Neural cell (in vitro differentiated cells): ENCODE results near the gene BHLHE23. TPM values are rescaled to one million over a fixed set of nuclear protein-coding genes. Genes with fewer than 3 reads are reported as not detected.

Source experiments
- H2AFZ ChIP-seq: fragments of 200-600, 300-800 bp; sonication (generic), shearing (Covaris generic); 2 replicates; pipeline ENCODE4 v1.6.0; 2014; ENCODE audit warnings: low read depth, mild to moderate bottlenecking, antibody characterized with exemption, low read length, moderate library complexity
- H3F3A ChIP-seq: fragments of 200-600 bp; shearing (Covaris generic); 2 replicates; pipeline ENCODE4 v1.6.1; 2016; ENCODE audit warnings: mild to moderate bottlenecking, moderate library complexity, mixed read lengths, antibody characterized with exemption, low read length; ENCODE audit not compliant: insufficient read depth, poor library complexity, severe bottlenecking
- H3K27ac ChIP-seq: fragments of 200-600, 300-800 bp; sonication (generic), shearing (Covaris generic); 2 replicates; pipeline ENCODE4 v1.5.1; 2014; ENCODE audit warnings: mild to moderate bottlenecking, low read length, moderate library complexity
- H3K27me3 ChIP-seq: fragments of 300-800, 200-600 bp; sonication (generic), shearing (Covaris generic); 2 replicates; pipeline ENCODE4 v1.6.0; 2014; ENCODE audit warnings: mild to moderate bottlenecking, low read depth, low read length, moderate library complexity; ENCODE audit not compliant: insufficient read depth
- H3K36me3 ChIP-seq: fragments of 300-800, 200-600 bp; sonication (generic), shearing (Covaris generic); 2 replicates; pipeline ENCODE4 v1.5.1; 2014; ENCODE audit warnings: mild to moderate bottlenecking, antibody characterized with exemption, low read length, moderate library complexity; ENCODE audit not compliant: insufficient read depth
- H3K4me2 ChIP-seq: fragments of 300-800, 200-600 bp; sonication (generic), shearing (Covaris generic); 2 replicates; pipeline ENCODE4 v1.6.0; 2014; ENCODE audit warnings: mild to moderate bottlenecking, low read length
- H3K4me3 ChIP-seq: fragments of 300-800, 200-600 bp; sonication (generic), shearing (Covaris generic); 2 replicates; pipeline ENCODE4 v1.5.1; 2014; ENCODE audit warnings: mild to moderate bottlenecking, low read length, moderate library complexity
- H3K79me2 ChIP-seq: fragments of 200-600 bp; shearing (Covaris generic); replicated peaks from 2 replicates; pipeline ENCODE4 v1.6.0; 2014; ENCODE audit warnings: mild to moderate bottlenecking, low read length, moderate library complexity; ENCODE audit not compliant: insufficient read depth
- H3K9ac ChIP-seq: fragments of 300-800, 200-600 bp; sonication (generic), shearing (Covaris generic); 2 replicates; pipeline ENCODE4 v1.6.1; 2016; ENCODE audit warnings: mild to moderate bottlenecking, low read length, mixed read lengths
- H3K9me2 ChIP-seq: fragments of 200-600 bp; shearing (Covaris generic); 2 replicates; pipeline ENCODE4 v1.6.1; 2016; ENCODE audit warnings: mild to moderate bottlenecking, low read length, mixed read lengths; ENCODE audit not compliant: insufficient read depth
- H3K9me3 ChIP-seq: fragments of 200-600, 300-800 bp; sonication (generic), shearing (Covaris generic); 2 replicates; pipeline ENCODE4 v1.6.1; 2016; ENCODE audit warnings: mild to moderate bottlenecking, mixed run types, low read length, moderate library complexity, mixed read lengths
- H4K20me1 ChIP-seq: fragments of 200-600 bp; shearing (Covaris generic); 2 replicates; pipeline ENCODE4 v1.6.1; 2016; ENCODE audit warnings: mild to moderate bottlenecking, mixed run types; ENCODE audit not compliant: insufficient read depth
- EP300 ChIP-seq: fragments of 450-650 bp; conservative IDR thresholded peaks from 2 replicates; pipeline ENCODE4 v1.6.1; 2014; ENCODE audit warnings: antibody characterized with exemption, mild to moderate bottlenecking, moderate library complexity; ENCODE audit not compliant: poor library complexity, severe bottlenecking
- EZH2 ChIP-seq: fragments of 200-600, 300-800 bp; shearing (Covaris generic), sonication (generic); IDR thresholded peaks from 2 replicates; pipeline ENCODE4 v1.6.1; 2014; ENCODE audit warnings: antibody characterized with exemption, low read length, borderline replicate concordance, mild to moderate bottlenecking; ENCODE audit not compliant: insufficient read depth, poor library complexity, severe bottlenecking
- MXI1 ChIP-seq: fragments of 450-650 bp; conservative IDR thresholded peaks from 2 replicates; pipeline ENCODE4 v1.6.1; 2014; ENCODE audit warnings: antibody characterized with exemption, mild to moderate bottlenecking; ENCODE audit not compliant: poor library complexity, severe bottlenecking
- POLR2AphosphoS5 ChIP-seq: IDR thresholded peaks from 2 replicates; pipeline ENCODE4 v1.6.1; 2012
- RAD21 ChIP-seq: fragments of 450-650 bp; conservative IDR thresholded peaks from 2 replicates; pipeline ENCODE4 v1.6.1; 2014; ENCODE audit warnings: antibody characterized with exemption, mild to moderate bottlenecking, moderate library complexity
- SMC3 ChIP-seq: fragments of 450-650 bp; conservative IDR thresholded peaks from 2 replicates; pipeline ENCODE4 v1.6.1; 2014; ENCODE audit warnings: antibody characterized with exemption, mild to moderate bottlenecking, moderate library complexity; ENCODE audit not compliant: poor library complexity
- TAF1 ChIP-seq: IDR thresholded peaks from 2 replicates; pipeline ENCODE4 v1.6.1; 2012; ENCODE audit warnings: low read depth
- polyA plus RNA-seq: library from polyadenylated mRNA; depleted of rRNA; stranded (reverse); fragments of >200 nt; gene quantifications from 2 replicates; pipeline ENCODE4 v1.2.3, GENCODE V29; 2014
- TF ChIP-seq, protein P1 (sequence below): fragments of 450-650 bp; IDR thresholded peaks from 2 replicates; pipeline ENCODE4 v1.5.1; 2014; ENCODE audit warnings: antibody characterized with exemption, mild to moderate bottlenecking, moderate library complexity; ENCODE audit not compliant: poor library complexity, severe bottlenecking
- TF ChIP-seq, protein P2 (sequence below): IDR thresholded peaks from 2 replicates; pipeline ENCODE4 v1.6.1; 2012; ENCODE audit warnings: borderline replicate concordance

BHLHE23 gene
- polyA plus RNA-seq, 1 donor from 2014 or later: not detected

DNA sequence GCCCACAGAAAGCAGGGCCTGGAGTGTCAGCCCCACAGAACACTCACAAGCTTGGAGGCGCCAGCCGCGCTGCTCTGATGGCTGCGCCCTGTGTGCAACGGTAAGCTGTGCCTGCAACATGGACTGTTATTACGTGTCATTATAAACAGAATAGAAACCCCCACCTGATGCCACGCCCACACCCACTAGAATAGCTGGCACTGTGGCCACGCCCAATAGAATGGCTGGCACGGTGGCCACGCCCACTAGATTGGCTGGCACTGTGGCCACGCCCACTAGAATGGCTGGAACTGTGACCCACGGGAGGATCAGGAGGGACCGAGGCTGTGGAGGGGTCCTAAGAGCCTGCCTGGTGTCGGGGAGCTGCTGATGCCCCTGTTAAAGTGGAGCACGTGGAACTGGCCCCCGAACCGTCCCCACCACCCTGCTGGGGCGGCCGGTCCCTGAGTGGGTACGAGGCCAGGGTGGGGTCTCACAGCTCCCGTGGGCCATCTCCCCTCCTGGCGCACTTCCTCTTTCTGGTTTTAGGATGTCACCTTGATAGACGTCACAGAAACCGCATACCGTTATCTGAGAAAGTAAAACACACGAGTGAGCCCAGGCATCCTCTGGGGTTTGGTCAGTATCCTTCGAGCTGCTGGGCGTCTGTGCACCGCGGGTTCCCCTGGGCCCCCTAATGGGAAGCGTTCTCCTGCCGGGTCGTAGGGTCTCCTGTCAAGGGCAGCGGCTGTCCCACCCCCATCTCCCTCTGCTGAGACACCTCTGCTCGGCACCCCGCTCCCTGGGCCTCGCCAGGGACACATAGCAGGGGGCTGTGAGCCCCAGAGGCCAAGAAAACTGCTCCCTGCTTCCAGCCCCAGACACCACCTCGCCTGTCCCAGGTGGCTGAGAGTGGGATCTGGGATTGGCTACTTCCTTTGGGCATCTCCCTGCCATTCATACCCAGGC lies 28.9 kb downstream of the BHLHE23 start:
- no peaks in the 10 kb centered on the region for H4K20me1 ChIP-seq
- no peaks in the 10 kb centered on the region for H3K9me3 ChIP-seq
- peaks cover 17% of the 10 kb centered on the region for H3K27me3 ChIP-seq
- no peak overlapping the region for H3K27ac ChIP-seq
- no peaks in the 10 kb centered on the region for H3K36me3 ChIP-seq
- no peaks in the 10 kb centered on the region for H3K9me2 ChIP-seq
- no peak overlapping the region for H3K4me2 ChIP-seq
- H3K4me3 ChIP-seq: no peak overlapping the region
- H2AFZ ChIP-seq: no peak overlapping the region
- H3F3A ChIP-seq: no peaks in the 10 kb centered on the region
- H3K9ac ChIP-seq: no peak overlapping the region
- no peaks in the 10 kb centered on the region for H3K79me2 ChIP-seq
- TF ChIP-seq TAF1 (no peak), EP300 (no peak), SMC3 (no peak), MXI1 (no peak), POLR2AphosphoS5 (no peak)
- TF ChIP-seq, protein P1, sequence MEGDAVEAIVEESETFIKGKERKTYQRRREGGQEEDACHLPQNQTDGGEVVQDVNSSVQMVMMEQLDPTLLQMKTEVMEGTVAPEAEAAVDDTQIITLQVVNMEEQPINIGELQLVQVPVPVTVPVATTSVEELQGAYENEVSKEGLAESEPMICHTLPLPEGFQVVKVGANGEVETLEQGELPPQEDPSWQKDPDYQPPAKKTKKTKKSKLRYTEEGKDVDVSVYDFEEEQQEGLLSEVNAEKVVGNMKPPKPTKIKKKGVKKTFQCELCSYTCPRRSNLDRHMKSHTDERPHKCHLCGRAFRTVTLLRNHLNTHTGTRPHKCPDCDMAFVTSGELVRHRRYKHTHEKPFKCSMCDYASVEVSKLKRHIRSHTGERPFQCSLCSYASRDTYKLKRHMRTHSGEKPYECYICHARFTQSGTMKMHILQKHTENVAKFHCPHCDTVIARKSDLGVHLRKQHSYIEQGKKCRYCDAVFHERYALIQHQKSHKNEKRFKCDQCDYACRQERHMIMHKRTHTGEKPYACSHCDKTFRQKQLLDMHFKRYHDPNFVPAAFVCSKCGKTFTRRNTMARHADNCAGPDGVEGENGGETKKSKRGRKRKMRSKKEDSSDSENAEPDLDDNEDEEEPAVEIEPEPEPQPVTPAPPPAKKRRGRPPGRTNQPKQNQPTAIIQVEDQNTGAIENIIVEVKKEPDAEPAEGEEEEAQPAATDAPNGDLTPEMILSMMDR: no peak

DNA sequence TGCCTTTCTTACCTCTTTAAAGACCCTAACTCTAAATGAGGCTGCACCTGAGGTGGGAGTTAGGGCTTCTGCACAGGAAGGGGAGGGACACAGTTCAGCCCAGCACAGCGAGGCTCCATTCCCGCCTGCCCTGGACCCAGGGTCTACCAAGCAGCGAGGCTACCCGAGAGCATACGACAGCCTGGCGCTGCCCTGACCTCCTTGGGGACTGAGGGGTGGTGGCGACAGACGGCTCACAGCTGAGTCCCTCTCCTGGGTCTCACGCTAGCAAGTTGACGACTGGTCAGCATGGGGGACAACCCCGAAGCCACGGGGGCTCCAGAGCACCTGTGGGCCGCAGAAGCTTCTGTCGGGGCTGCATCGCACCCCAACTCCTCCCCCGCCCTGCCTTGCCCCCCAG lies 29.9 kb downstream of the BHLHE23 start:
- Histone ChIP-seq H3K79me2 (no peaks in the 10 kb centered on the region), H3K9ac (no peak overlapping the region), H3K27ac (no peak overlapping the region), H3K36me3 (no peaks in the 10 kb centered on the region), H3K4me3 (no peak overlapping the region), H2AFZ (no peak overlapping the region), H3K27me3 (peaks cover 22% of the 10 kb centered on the region), H3K9me2 (no peaks in the 10 kb centered on the region), H3K9me3 (no peaks in the 10 kb centered on the region), H3F3A (no peaks in the 10 kb centered on the region), H4K20me1 (no peaks in the 10 kb centered on the region), H3K4me2 (no peak overlapping the region)
- TF ChIP-seq TAF1 (no peak), SMC3 (no peak), EZH2 (no peak), EP300 (no peak), MXI1 (no peak), RAD21 (no peak), POLR2AphosphoS5 (no peak)
- TF ChIP-seq, protein P1: no peak
- TF ChIP-seq, protein P2, sequence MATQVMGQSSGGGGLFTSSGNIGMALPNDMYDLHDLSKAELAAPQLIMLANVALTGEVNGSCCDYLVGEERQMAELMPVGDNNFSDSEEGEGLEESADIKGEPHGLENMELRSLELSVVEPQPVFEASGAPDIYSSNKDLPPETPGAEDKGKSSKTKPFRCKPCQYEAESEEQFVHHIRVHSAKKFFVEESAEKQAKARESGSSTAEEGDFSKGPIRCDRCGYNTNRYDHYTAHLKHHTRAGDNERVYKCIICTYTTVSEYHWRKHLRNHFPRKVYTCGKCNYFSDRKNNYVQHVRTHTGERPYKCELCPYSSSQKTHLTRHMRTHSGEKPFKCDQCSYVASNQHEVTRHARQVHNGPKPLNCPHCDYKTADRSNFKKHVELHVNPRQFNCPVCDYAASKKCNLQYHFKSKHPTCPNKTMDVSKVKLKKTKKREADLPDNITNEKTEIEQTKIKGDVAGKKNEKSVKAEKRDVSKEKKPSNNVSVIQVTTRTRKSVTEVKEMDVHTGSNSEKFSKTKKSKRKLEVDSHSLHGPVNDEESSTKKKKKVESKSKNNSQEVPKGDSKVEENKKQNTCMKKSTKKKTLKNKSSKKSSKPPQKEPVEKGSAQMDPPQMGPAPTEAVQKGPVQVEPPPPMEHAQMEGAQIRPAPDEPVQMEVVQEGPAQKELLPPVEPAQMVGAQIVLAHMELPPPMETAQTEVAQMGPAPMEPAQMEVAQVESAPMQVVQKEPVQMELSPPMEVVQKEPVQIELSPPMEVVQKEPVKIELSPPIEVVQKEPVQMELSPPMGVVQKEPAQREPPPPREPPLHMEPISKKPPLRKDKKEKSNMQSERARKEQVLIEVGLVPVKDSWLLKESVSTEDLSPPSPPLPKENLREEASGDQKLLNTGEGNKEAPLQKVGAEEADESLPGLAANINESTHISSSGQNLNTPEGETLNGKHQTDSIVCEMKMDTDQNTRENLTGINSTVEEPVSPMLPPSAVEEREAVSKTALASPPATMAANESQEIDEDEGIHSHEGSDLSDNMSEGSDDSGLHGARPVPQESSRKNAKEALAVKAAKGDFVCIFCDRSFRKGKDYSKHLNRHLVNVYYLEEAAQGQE: no peak
